ENCODE data around the gene SNED1.

The SNED1 gene

DNA sequence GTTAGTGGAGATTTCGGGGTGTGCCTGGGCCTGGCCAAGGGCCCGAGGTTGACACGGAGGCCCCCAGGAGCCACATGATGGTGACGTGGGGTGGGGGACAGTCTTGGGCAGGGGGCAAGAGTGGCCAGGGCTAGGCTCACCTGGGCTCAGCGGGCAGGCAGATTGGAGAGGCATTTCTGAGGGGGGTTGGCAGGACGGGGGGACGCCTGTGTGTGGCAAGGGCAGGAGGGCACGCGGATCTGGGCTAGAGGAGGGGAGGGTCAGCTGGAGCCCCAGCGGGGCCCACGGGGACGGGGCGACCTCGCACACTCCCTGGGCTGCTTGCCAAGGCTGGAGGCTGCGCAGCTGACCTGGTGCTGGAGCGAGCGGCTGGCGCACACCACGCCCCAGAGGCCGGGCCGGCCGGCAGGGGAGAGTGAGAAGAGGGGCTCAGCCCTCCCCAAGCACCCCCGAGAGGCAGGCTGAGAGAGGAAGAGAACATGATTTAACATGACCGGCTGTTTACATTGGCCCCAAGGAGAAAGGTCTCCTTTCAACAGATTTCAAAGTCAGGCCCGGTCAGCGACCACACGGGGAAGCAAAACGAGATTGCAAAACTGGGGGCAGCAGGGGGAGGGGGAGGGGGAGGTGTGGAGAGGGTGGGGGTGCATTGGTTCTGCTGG is 38.0 kb upstream of the SNED1 start:
- no peak for DNase-seq

DNA sequence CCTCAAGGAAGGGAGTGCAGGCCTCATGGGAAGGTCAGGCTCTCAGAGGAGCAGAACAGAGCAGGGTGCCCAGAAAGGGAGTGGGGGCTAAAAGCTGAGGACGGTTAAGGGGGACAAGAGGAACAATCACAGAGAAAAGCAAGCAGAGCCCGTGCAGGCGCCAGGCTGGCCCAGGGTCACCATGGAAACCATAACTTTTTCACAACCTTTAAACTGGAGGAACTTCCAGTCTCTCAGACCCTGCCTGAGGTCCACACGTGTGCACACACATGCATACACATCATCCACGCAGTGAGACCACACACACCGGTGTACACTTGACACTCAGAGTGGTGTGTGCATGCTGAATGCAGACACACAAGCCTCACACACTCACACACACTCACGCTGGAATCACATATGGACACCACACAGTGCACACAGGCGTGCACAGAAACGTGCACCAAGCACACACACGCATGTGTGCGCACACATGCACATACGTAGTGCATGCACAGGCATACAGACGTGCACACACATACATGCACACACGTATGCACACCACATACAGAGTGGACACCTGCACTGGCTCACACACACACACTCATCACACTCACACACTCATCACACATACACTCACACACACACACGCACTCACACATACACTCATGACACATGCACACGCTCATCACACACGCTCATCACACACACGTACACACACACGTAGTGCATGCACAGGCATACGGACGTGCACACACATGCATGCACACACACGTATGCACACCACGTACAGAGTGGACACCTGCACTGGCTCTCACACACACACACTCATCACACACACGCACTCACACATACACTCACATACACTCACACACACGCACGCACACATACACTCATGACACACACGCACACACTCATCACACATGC is 37.2 kb upstream of the SNED1 start:
- no peak for DNase-seq

DNA sequence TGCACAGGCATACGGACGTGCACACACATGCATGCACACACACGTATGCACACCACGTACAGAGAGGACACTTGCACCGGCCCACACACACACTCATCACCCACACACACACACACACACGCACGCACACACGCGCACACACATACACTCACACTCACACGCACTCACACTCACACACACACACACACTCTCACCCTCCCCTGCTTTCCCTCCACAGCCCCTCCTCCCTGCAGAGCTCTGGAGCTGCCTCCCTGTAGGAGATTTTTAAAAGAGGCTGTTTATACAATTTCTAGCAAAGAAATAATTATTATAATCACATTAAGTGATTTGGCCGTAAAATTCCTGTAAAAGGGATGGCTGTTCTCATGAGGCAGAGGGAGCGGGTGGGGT is 36.5 kb upstream of the SNED1 start:
- DNase-seq: no peak

DNA sequence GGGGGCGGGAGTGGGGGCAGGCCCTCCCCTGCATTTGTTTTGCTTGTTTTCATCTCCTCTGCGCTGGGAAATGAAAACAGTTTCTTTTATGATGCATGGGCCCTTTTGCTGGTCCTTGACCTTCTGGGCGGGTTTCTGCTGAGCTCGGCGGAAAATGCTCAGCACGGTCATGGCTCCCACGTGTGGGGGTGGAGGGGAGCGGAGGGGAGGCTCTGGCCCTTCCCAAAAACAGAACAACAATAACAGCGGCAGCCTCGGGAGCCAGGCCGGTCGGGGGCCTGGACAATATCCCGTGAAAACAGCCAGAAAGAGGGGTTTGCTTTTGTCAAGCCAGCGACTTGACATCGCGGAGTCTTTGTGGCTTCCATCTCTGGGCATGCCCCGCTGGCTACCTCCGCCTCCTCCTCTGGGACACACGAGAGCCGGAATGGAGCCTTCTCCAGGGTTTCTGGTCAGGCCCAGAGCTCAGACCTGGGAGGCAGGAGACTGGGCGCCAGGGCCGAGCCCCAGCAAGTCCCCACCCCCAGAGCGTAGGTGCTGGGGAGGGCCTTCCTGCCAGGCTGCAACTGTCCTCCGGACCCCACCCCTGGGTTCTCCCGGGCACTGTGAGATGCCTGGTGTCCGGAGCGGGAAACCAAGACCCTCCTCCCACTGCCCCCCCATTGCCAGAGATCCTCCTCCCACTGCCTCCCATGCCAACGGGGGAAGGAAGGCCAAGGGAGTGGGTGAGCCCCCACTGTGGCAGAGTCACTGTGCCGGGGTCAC is 35.9 kb upstream of the SNED1 start:
- DNase-seq: no peak

DNA sequence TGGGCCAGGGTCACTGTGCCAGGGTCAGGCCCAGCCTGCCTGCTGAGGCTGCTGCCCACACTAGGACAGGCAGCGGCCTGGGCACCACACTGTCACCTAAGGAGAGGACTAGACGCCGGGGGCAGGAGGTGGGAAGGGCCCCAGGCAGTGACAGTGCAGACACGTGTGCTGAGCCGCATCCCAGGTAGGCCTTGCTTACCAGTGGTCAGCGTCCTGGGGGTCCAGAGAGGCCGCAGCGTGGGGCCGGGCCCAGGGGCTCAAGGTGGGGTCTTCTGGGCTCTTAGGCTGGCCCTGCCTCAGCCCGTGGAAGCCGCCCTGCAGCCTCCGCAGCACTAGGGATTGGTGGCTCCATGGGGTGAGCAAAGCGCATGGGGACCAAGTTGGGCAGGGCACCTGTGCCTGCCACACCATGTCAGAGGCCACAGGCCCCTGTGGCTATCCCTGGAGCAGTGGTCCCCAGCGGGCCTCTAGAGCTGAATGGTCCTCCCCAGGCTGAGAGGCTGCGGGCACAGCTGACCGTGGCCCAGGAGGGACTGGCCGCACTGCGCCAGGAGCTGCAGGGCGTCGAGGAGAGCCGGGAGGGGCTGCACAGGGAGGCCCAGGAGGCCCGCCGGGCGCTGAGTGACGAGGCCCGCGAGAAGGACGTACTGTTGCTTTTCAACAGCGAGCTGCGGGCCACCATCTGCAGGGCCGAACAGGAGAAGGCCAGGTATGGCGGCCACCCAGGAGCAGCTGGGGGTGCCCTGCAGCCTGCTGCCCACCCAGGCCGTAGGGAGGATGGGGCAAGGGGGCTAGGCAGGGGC is 35.2 kb upstream of the SNED1 start:
- DNase-seq: no peak

DNA sequence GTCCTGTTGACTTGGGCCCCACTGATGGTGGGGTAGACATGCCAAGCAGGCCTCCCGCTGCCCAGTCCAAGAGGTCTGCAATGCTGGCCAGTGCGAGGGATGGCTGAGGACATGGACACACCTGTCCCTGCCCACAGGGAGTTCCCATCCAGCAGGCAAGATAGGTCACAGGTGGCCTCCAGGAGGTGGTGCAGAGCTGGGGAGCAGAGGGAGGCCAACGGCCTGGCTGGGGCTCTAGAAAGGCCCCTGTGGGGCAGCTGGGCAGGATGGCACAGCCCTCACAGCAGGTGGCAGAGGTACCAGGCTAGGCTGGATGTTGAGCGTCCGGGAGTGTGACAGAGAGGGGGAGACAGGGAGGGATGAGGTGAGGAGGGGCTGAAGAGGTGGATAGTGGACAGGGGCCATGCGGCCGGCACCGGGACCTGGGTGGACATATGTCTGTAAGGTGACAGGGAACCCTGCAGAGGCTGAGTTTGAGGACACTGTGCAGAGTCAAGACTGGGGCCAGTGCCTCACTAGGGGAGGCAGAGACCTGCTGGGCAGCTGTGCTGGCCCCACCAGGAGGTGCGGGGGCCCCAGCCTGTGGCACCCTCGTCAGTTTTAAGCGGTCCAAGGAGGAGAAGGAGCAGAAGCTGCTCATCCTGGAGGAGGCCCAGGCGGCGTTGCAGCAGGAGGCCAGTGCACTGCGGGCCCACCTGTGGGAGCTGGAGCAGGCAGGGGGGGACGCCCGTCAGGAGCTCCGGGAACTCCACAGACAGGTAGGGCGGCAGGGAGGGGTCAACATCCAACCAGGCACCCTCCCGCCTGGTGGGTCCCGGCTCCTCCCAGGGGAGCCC is 34.3 kb upstream of the SNED1 start:
- DNase-seq: no peak

- no peak for DNase-seq
Observed at GRCh38 chr2:240964704-240965295, 33.6 kb upstream of the SNED1 start.

DNA sequence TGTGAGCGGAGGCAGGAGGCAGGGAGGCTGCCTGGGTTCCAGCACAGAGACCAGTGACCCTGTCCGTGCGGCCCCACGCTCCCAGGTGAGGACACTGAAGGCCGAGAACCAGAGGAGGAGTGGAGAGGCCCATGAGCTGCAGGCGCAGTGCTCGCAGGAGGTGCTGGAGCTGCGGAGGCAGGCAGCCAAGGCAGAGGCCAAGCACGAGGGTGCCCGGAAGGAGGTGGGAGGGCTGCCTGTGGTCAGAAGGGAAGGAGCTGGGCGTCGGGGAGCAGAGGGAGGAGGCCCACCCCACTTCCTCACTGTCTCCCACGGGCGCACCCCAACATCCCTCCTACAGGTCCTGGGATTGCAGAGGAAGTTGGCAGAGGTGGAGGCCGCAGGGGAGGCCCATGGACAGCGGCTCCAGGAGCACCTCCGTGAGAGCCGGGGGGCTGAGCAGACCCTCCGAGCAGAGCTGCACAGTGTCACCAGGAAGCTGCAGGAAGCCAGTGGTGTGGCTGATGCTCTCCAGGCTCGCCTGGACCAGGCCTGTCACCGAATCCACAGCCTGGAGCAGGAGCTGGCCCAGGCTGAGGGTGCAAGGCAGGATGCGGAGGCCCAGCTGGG is 33.0 kb upstream of the SNED1 start:
- DNase-seq: no peak

DNA sequence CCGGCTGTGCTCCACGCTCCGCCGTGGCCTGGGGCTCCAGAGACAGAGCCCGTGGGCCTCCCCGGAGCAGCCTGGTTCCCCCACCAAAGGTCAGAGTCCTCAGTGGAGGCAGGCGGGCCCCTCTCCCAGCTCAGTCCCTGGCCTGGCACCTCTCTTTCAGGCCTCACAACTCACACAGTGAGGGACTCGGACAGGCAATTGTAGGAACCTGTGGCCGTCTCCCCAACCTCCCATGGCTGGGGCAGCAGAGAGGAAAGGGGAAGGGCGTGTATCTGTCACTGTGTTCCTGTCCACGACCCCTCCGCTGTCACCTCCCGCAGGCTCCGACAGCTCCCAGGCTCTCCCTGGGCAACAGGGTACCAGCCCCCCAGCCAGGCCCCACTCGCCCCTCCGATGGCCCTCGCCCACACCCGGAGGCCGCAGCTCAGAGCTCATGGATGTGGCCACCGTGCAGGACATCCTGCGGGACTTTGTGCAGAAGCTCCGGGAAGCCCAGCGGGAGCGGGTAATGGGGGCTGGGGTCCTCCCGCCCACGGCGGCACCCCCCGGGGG is 32.4 kb upstream of the SNED1 start:
- no peak for DNase-seq

DNA sequence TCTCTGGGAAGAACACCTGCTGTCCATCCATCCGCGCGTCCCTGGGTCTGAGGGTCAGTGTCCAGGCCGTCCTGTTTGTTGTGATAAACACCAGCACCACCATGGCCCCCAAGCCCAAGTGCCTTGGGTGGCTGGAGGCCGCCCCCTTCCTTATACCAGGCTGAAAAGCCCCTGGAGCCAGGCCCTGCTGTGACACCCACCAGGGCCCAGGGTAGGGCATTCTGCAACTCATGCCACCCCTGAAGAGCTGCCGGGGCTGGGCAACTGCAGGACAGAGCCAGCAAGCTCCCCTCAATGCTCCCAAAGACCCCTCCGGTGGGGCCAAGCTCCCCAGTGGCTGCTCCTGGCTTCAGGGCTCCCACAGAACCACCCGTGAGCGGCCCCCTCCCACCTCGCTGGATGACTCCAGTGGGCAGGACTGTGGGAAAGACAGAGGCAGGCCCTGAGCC is 31.9 kb upstream of the SNED1 start:
- no peak for DNase-seq

- DNase-seq: no peak
Observed at GRCh38 chr2:240966906-240967680, 31.3 kb upstream of the SNED1 start.

DNA sequence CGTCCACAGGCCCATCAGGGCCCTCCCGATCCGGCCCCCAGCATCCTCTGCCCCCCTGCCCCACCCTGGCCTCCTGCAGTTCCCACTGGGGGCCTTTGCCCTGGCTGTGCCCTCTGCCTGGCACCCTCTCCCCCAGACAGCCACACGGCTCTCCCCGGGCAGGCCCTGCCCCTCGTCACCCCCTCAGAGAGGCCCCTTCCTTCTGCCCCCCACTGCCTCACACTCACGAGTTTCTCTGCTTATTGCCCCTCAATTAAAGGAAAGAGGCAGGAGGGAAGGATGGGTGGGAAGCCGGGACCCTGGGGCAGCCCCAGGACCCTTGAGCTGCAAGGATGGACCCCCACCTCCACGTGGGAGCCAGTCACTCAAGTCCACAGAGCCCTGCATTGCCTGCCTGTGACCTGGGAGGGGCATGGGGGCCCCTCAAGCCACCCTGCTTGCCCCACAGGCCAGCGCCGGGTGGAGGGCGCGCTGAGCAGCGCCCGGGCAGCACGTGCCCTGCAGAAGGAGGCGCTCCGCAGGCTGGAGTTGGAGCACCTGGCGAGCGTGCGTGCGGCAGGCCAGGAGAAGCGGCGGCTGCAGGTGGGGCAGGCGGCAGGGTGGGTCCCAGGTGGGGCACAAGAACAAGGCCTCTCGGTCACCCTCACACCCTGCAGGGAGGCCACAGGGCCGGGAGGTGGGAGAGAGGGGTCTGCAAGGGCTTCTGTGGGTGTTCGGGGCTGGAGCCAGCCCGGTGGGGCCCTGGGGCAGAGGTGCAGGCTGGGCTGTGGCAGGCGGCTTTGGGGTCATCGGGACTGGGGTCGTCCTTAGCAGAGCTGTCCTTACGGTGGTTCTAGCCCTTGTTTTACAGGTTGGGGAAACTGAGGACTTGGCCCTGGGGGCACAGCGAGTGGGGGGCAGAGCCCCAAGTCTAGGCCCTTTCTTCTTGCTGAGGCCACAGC is 30.5 kb upstream of the SNED1 start:
- no peak for DNase-seq

DNA sequence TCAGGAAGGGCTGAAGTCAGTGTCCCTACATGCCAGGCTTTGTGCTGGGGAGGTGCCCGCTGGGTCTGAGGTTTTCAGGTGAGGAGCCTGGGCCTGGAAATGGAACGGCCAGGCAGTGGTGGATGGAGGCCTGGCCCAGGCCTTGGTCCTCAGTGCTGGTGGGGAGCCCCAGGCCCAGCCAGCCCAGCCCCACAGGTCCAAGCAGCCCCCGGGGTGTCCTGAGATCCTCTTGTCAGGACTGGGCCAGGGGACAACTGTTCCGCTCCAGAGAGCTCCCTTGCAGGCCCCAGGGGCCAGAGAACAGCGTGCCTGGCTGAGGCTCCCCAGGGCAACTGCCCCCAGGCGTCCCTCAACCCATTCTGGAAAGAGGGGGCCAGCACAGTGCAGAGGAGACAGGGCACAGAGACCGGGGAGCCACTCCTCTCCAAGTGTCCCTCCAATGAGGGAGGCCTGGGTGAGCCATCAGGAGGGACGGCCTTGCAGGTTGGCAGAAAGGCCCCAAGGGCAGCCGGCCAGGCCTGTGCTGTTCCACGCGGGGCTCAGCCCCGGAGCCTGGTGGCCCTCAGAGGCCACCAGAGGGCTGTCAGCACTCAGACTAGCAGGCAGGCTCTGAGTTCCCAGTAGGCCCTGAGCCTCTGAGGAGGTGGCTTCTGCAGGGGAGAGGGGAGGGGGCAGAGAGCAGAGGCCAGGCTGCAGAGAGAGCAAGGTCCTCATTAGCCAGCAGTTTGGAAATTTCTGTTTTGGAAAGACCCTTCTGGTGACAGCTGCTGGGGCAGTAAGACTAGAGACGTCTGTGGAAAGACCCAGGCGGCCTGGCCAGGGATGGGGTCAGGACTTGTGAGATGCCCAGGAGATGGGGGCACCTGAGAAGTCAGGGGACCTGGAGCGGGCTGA is 29.4 kb upstream of the SNED1 start:
- peak; percentile 15 for DNase-seq

- DNase-seq: no peak
Observed at GRCh38 chr2:240970104-240970503, 28.3 kb upstream of the SNED1 start.

- no peak for DNase-seq
Observed at GRCh38 chr2:240970816-240971215, 27.6 kb upstream of the SNED1 start.

DNA sequence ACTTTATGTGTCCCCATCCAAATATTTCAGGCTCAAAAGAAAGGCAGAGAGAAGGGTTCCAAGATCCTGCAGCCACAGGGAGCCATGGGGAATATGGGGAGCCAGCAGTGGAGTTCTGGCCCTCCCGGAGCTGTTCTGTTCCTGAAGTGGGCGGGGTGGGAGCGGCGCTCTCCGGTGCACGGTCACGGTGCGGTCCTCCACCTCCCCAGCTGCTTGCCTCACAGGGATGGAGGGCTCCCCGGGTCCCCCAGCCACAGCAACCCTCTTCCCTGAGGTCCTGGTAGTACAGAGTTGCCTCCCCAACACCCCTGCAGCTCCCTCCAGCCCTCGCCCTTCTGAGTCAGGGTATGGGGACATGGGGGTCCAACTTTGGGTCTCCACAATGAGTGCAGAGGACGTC is 26.2 kb upstream of the SNED1 start:
- no peak for DNase-seq
